Fibroblast of villous mesenchyme (primary cell): ENCODE results near the gene RAD51B. TPM values are rescaled to one million over a fixed set of nuclear protein-coding genes. Genes with fewer than 3 reads are reported as not detected.
"Not testable (repeated sequence)": the region's sequence is repeated elsewhere in the genome, so short reads cannot be mapped to it uniquely, and the experiment has no call there.

Experiments
- DNase-seq: peaks from one replicate; pipeline ENCODE4 v3.0.0-alpha.2; 2010; ENCODE audit warnings: low read depth
- H3K4me3 ChIP-seq: 2 replicates; pipeline ENCODE4 v1.5.1; 2011; ENCODE audit warnings: low read depth, mild to moderate bottlenecking, low read length
- total RNA-seq: library from RNA; depleted of rRNA; stranded (reverse); fragments of >200 nt; gene quantifications from 2 replicates; pipeline ENCODE4 v1.2.3, GENCODE V29; 2012
- TF ChIP-seq, protein P1 (sequence below): IDR thresholded peaks from 2 replicates; pipeline ENCODE4 v1.5.1; 2012; ENCODE audit warnings: low read depth, mild to moderate bottlenecking, low read length; ENCODE audit not compliant: insufficient read depth

The RAD51B gene
- total RNA-seq, 1 donor = 22.0 TPM

DNA sequence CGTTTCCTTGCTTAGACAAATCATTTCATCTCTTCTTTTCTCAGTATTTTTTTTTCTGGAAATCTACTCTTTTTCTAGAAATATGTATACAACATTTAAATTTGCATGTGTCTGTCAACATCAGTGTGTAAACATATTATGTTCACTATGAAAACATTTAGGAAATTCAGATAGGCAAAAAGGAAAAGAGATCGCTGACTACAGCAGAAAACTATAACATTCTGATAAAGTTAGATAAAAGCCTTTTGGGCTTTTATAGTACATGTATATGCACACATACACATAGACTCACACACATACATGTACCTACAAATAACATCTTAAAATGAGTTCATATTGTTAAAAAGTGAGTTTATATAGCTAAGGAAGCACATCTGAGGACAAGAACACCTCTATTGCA lies 142.1 kb downstream of the RAD51B start:
- TF ChIP-seq, protein P1, sequence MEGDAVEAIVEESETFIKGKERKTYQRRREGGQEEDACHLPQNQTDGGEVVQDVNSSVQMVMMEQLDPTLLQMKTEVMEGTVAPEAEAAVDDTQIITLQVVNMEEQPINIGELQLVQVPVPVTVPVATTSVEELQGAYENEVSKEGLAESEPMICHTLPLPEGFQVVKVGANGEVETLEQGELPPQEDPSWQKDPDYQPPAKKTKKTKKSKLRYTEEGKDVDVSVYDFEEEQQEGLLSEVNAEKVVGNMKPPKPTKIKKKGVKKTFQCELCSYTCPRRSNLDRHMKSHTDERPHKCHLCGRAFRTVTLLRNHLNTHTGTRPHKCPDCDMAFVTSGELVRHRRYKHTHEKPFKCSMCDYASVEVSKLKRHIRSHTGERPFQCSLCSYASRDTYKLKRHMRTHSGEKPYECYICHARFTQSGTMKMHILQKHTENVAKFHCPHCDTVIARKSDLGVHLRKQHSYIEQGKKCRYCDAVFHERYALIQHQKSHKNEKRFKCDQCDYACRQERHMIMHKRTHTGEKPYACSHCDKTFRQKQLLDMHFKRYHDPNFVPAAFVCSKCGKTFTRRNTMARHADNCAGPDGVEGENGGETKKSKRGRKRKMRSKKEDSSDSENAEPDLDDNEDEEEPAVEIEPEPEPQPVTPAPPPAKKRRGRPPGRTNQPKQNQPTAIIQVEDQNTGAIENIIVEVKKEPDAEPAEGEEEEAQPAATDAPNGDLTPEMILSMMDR = no peak
- no peak overlapping the region for H3K4me3 ChIP-seq
- no peak for DNase-seq

DNA sequence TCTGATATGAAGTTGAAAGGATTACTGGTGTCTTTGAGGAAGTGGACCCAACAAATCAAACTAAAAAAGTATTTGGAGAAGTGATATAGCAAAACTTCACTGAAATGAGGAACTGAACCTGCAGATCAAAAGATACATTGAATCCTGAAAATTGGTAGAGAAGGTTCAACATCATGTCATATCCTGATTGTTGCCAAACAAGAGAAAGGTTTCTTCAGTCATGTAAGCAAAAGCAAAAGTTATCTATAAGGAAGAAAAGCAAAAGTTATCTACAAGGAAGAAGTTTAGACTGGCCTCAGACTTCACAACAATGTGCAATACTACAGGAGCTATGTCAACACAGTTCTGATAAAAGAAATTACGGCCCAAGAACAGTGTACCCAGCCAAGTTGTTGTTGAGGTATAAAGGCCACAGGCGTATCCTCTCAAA lies 142.7 kb downstream of the RAD51B start:
- peak; percentile 51 for DNase-seq
- no peak overlapping the region for H3K4me3 ChIP-seq
- TF ChIP-seq, protein P1 = no peak

DNA sequence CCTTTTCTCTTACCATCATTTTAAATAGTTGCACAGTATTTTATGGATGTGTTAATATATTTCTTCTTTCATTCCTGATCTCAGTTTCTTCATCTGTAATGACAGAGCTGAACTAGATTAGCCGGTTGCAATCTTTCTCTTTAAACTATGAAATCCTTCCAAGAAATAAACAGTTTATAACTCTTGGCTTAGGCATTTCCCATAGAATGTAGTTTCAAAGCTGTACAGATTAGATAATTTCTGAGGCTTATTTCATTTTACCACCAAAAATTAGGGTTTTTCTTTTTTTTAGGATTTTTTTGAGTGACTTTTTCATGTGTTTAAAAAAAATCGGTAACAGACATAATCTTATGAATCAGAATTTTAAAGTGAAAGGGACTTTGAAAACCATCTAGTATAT lies 144.0 kb downstream of the RAD51B start:
- TF ChIP-seq, protein P1 = no peak
- no peak overlapping the region for H3K4me3 ChIP-seq
- DNase-seq = peak; percentile 78

DNA sequence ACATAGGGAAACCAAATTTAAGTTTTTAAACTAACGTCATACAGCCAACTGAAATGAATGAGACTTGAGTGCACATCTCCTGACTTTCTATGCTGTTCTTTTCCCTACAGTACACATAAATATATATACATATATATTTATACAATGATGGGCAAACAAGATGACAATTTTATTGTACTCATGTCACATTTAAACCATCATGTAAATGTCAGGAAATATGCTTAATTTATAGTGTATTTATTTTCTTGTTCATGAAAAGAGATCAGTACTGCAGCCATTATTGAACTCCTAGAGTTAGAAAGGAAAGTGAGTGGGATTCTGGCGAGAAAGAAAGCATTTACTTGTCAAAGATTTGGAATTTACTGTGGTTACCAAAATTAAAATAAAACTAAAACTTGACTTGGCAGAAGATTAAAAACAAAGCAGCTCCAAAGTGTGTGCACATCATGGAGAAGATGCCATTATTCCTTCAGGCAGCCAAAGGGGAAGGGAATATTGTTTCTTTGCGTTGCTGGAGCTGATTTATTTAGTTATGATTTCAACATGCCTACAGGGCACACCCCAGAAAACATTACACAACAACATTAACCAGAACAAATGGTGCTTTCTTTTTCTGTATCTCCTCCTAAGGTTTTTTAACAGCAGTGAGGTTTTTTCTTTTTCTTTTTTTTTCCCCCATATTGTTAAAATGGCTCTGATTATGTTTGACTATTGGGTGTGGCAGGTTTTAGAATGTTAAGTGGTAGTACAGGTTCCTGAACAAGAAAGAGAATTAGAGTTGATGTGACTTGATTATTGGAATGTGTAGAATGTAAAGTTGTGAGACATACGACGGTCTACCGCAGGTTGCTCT lies 144.6 kb downstream of the RAD51B start:
- peak overlapping the region; percentile 4 for H3K4me3 ChIP-seq
- DNase-seq = peak; percentile 89
- TF ChIP-seq, protein P1 = no peak

DNA sequence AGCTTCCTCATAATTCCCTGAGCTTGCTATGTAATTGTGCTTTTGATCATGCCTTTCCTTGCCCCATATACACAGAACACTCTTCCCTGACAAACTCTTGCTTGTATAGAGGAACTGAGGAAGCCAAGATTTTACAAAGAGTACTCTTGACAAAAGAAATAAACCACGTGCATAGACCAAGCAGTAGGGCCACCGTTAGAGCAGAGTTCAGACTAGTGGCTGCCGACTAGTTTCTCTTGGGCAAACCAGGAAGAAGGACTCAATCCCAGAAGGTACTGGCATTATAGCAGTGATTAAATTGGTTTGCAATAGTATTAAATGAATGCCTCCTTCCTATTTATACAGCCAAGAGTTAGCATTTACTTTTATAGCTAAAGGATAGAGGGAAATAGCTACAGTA lies 146.1 kb downstream of the RAD51B start:
- DNase-seq = no peak
- TF ChIP-seq, protein P1 = no peak
- no peak overlapping the region for H3K4me3 ChIP-seq

DNA sequence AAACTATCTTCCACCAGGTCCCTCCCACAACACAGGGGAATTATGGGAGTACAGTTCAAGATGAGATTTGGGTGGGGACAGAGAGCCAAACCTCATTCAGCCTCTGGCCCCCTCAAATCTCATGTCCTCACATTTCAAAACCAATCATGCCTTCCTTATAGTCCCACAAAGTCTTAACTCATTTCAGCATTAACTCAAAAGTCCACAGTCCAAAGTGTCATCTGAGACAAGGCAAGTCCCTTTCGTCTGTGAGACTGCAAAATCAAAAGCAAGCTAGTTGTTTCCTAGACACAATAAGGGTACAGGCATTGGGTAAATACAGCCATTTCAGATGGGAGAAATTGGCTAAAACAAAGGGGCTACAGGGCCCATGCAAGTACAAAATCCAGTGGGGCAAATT lies 147.6 kb downstream of the RAD51B start:
- DNase-seq = no peak
- no peak overlapping the region for H3K4me3 ChIP-seq
- TF ChIP-seq, protein P1 = no peak

DNA sequence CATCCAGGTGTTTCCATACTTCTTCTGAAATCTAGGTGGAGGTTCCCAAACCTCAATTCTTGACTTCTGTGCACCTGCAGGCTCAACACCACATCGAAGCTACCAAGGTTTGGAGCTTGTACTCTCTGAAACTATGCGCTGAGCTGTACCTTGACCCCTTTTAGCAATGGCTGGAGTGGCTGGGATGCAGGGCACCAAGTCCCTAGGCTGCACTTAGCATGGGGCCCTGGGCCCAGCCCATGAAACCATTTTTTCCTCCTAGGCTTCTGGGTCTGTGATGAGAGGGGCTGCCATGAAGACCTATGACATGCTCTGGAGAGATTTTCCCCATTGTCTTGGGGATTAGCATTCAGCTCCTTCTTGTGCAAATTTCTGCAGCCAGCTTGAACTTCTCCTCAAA lies 148.4 kb downstream of the RAD51B start:
- H3K4me3 ChIP-seq, DNase-seq: not testable (repeated sequence)
